Fibroblast of lung (primary cell): ENCODE data around the gene FALEC.

Experiments used
- CTCF ChIP-seq, 2 donors: IDR thresholded peaks in 1 of 2; conservative IDR thresholded peaks in 1 of 2; 1 replicate in 1 of 2; 2 replicates in 1 of 2; pipeline ENCODE4 v1.5.1; 2011 to 2012; ENCODE audit warnings: low read length in 2 of 2, control low read depth in 1 of 2, inconsistent platforms in 1 of 2, low read depth in 1 of 2, mild to moderate bottlenecking in 1 of 2
- EZH2 ChIP-seq: IDR thresholded peaks from 2 replicates; pipeline ENCODE4 v1.5.1; 2012; ENCODE audit warnings: low read length, control low read depth, mild to moderate bottlenecking; ENCODE audit errors: missing control alignments

GRCh38 chr1:150484431-150484830, 31.1 kb upstream of the FALEC start:
- TF ChIP-seq CTCF (conservative IDR thresholded peaks at IDR 0.05 in 1 of 2, IDR thresholded peaks at IDR 0.05 in 1 of 2; ENCODE audit: low read depth in 1 of 2, low read length in 2 of 2) = no peak
- TF ChIP-seq EZH2 = no peak
